Endothelial cell of umbilical vein (primary cell): ENCODE results near the gene MRPL44. TPM values are rescaled to one million over a fixed set of nuclear protein-coding genes. Genes with fewer than 3 reads are reported as not detected.

Experiments used
- BruUV-seq: library from RNA; stranded (reverse); fragments of 400-500 nt; replicated peaks from 2 replicates; lab custom pipeline; 2021; lab: Mats Ljungman, UMichigan
- CTCF ChIA-PET: fragments of 300-600, 350-600 bp; sonication (Branson Sonifier 250); formaldehyde crosslinking; loops from one replicate; lab custom pipeline; 2021; ENCODE audit warnings: antibody characterized with exemption, inconsistent platforms; lab: Charles Lee
- POLR2A ChIA-PET: fragments of 300-600, 350-600 bp; sonication (Branson Sonifier 250); formaldehyde crosslinking; loops from one replicate; lab custom pipeline; 2021; ENCODE audit warnings: antibody characterized with exemption, inconsistent platforms; lab: Charles Lee
- DNase-seq: peaks from one replicate; pipeline ENCODE4 v3.0.0-alpha.2; 2011; ENCODE audit warnings: low read depth, low spot score
- FAIRE-seq: peaks from 2 replicates; lab custom pipeline; 2011; peaks lifted over from hg19 to GRCh38; lab: Jason Lieb, UNC
- H2AFZ ChIP-seq: 2 replicates; pipeline ENCODE4 v1.6.0; 2012; ENCODE audit warnings: low read depth, low read length, control low read depth, inconsistent platforms
- H3K27ac ChIP-seq: 2 replicates; pipeline ENCODE4 v1.5.1; 2011; ENCODE audit warnings: low read depth, mild to moderate bottlenecking, control low read depth, low read length, moderate library complexity; ENCODE audit not compliant: insufficient read depth
- H3K27me3 ChIP-seq, 2 experiments: 2 replicates each; pipeline versions ENCODE4 v1.6.0 to v1.6.1; 2011; ENCODE audit warnings: low read length in 2 of 2, mixed read lengths in 1 of 2; ENCODE audit not compliant: control insufficient read depth in 2 of 2, insufficient read depth in 2 of 2
- H3K36me3 ChIP-seq, 2 experiments: 2 replicates in 1 of 2; 3 replicates in 1 of 2; pipeline ENCODE4 v1.5.1; 2011; ENCODE audit warnings: low read length in 2 of 2, mild to moderate bottlenecking in 1 of 2, moderate library complexity in 1 of 2; ENCODE audit not compliant: control insufficient read depth in 2 of 2, insufficient read depth in 2 of 2; ENCODE audit errors: extremely low read depth in 1 of 2
- H3K4me1 ChIP-seq: 3 replicates; pipeline ENCODE4 v1.5.1; 2011; ENCODE audit warnings: mild to moderate bottlenecking, low read length; ENCODE audit not compliant: control insufficient read depth, insufficient read depth; ENCODE audit errors: extremely low read depth
- H3K4me2 ChIP-seq: 2 replicates; pipeline ENCODE4 v1.6.1; 2011; ENCODE audit warnings: low read length, control low read depth, mixed read lengths; ENCODE audit not compliant: insufficient read depth
- H3K4me3 ChIP-seq, 3 experiments: fragments of 200-600 bp in 1 of 3; sonication (generic), shearing (Covaris generic) in 1 of 3; replicated peaks in 1 of 3; 2 replicates each; pipeline ENCODE4 v1.5.1; 2011 to 2016; ENCODE audit warnings: control low read depth in 3 of 3, low read length in 3 of 3, mild to moderate bottlenecking in 2 of 3, inconsistent platforms in 1 of 3, low read depth in 1 of 3, moderate library complexity in 1 of 3; ENCODE audit not compliant: insufficient read depth in 1 of 3
- H3K79me2 ChIP-seq: 2 replicates; pipeline ENCODE4 v1.6.0; 2012; ENCODE audit warnings: low read length, inconsistent platforms; ENCODE audit not compliant: control insufficient read depth, insufficient read depth
- H3K9ac ChIP-seq: replicated peaks from 2 replicates; pipeline ENCODE3; 2011; ENCODE audit warnings: low read length, control low read depth; ENCODE audit not compliant: insufficient read depth; ENCODE audit errors: extremely low read depth
- H3K9me1 ChIP-seq: replicated peaks from 3 replicates; pipeline ENCODE4 v1.6.0; 2011; ENCODE audit warnings: mild to moderate bottlenecking, low read length; ENCODE audit not compliant: control insufficient read depth, insufficient read depth; ENCODE audit errors: extremely low read depth
- H3K9me3 ChIP-seq: replicated peaks from 2 replicates; pipeline ENCODE4 v1.5.1; 2012; ENCODE audit warnings: low read length, inconsistent platforms; ENCODE audit not compliant: control insufficient read depth, insufficient read depth
- H4K20me1 ChIP-seq: replicated peaks from 2 replicates; pipeline ENCODE3; 2011; ENCODE audit warnings: mild to moderate bottlenecking, low read length; ENCODE audit not compliant: control insufficient read depth, insufficient read depth; ENCODE audit errors: extremely low read depth
- CTCF ChIP-seq, 2 donors: IDR thresholded peaks; 1 replicate in 1 of 2; 2 replicates in 1 of 2; pipeline ENCODE4 v1.5.1; 2011; ENCODE audit warnings: low read length in 2 of 2, mild to moderate bottlenecking in 2 of 2, moderate library complexity in 2 of 2, control low read depth in 1 of 2, inconsistent platforms in 1 of 2, low read depth in 1 of 2; ENCODE audit not compliant: insufficient read depth in 1 of 2; ENCODE audit errors: extremely low read depth in 1 of 2
- EZH2 ChIP-seq: IDR thresholded peaks from 2 replicates; pipeline ENCODE4 v1.6.1; 2012; ENCODE audit warnings: borderline replicate concordance, low read depth, mild to moderate bottlenecking, moderate library complexity, low read length, inconsistent platforms; ENCODE audit not compliant: severe bottlenecking
- FOS ChIP-seq: IDR thresholded peaks from 2 replicates; pipeline ENCODE4 v1.6.1; 2011; ENCODE audit warnings: mild to moderate bottlenecking, low read length, moderate library complexity, borderline replicate concordance; ENCODE audit not compliant: insufficient read depth
- GATA2 ChIP-seq: IDR thresholded peaks from 2 replicates; pipeline ENCODE4 v1.7.0; 2011; ENCODE audit warnings: low read depth, mild to moderate bottlenecking, moderate library complexity, mixed read lengths, low read length; ENCODE audit not compliant: insufficient read length, insufficient read depth
- JUN ChIP-seq: IDR thresholded peaks from 2 replicates; pipeline ENCODE4 v1.6.1; 2011; ENCODE audit warnings: borderline replicate concordance, low read depth; ENCODE audit not compliant: insufficient read length, insufficient read depth
- MAX ChIP-seq: IDR thresholded peaks from 2 replicates; pipeline ENCODE4 v1.6.1; 2011; ENCODE audit not compliant: insufficient read depth, insufficient read length
- MYC ChIP-seq: IDR thresholded peaks from one replicate; pipeline ENCODE4 v1.6.1; 2011; ENCODE audit warnings: mild to moderate bottlenecking, low read depth, low read length
- POLR2A ChIP-seq: IDR thresholded peaks from 2 replicates; pipeline ENCODE4 v1.6.1; 2012; ENCODE audit warnings: low read depth, mild to moderate bottlenecking, control low read depth, low read length
- POLR2AphosphoS5 ChIP-seq: IDR thresholded peaks from 2 replicates; pipeline ENCODE4 v1.6.1; 2012; ENCODE audit warnings: low read depth, mild to moderate bottlenecking, control low read depth, low read length, moderate library complexity; ENCODE audit not compliant: insufficient read depth
- dilution Hi-C: fragments of 300-500 bp; cut with MboI; formaldehyde crosslinking; loops from one replicate; pipeline ENCODE4 v1.15.0; 2019; ENCODE audit warnings: low sequenced_read_pairs; ENCODE audit not compliant: extremely low pct_ligation_motif_present
- intact Hi-C: fragments of 100-400 bp; cut with micrococcal nuclease; formaldehyde crosslinking; loops from one replicate; pipeline ENCODE4 v1.10.0; 2022
- polyA plus RNA-seq, 4 experiments: library from polyadenylated mRNA; depleted of rRNA in 3 of 4; stranded (reverse) in 3 of 4; unstranded in 1 of 4; fragments of >200 nt; gene quantifications; 2 replicates each; pipeline versions ENCODE4 v1.2.1 to v1.2.3, GENCODE V29; 2011 to 2012; ENCODE audit warnings: missing spikeins in 1 of 4
- total RNA-seq: library from RNA; stranded (reverse); gene quantifications from 2 replicates; pipeline ENCODE4 v1.2.3, GENCODE V29; 2021

Gene MRPL44
- total and polyA plus RNA-seq, 2 donors (not counting 3 experiments of a cell fraction or from before 2014, with no cell fraction given), result 19.2 to 27.7 TPM

- peaks cover 0 to 6% of the 10 kb centered on the region in 2 experiments for H3K27me3 ChIP-seq
- FAIRE-seq (no peak), DNase-seq (no peak)
- CTCF ChIA-PET, result interaction anchor here (1.6 to 2.6 kb wide), 4 partner anchors 11 to 303 kb away, joined by 8 to 15 read pairs (median 12); no protein-coding TSS in a partner anchor
- H3K36me3 ChIP-seq, result no peaks in the 10 kb centered on the region
- no peaks in the 10 kb centered on the region for H3K9me1 ChIP-seq
- no peak overlapping the region for H3K4me3 ChIP-seq
- no peaks in the 10 kb centered on the region for H3K9me3 ChIP-seq
- H3K9ac ChIP-seq, result no peak overlapping the region
- TF ChIP-seq FOS (no peak), MYC (no peak), EZH2 (no peak), MAX (no peak), POLR2AphosphoS5 (no peak), POLR2A (no peak), JUN (no peak), GATA2 (no peak), CTCF (IDR thresholded peaks at IDR 0.05; ENCODE audit: extremely low read depth in 1 of 2, insufficient read depth in 1 of 2, low read depth in 1 of 2, low read length in 2 of 2) (no peak)
- H3K79me2 ChIP-seq, result no peaks in the 10 kb centered on the region
- H4K20me1 ChIP-seq, result no peaks in the 10 kb centered on the region
- intact Hi-C loops, result no loop called here
- POLR2A ChIA-PET, result no interaction called here
- no peak overlapping the region for H3K4me2 ChIP-seq
- dilution Hi-C loops, result no loop called here
- no peak overlapping the region for H3K27ac ChIP-seq
- H2AFZ ChIP-seq, result no peak overlapping the region
- BruUV-seq, result no TSS peak
- peaks cover 6% of the 10 kb centered on the region for H3K4me1 ChIP-seq
These were observed 24.0 kb downstream of the MRPL44 start for GRCh38 chr2:223981241-223981640.
